Fibroblast of lung (primary cell): ENCODE measurements around the gene INPP4A. TPM values are rescaled to one million over a fixed set of nuclear protein-coding genes. Genes with fewer than 3 reads are reported as not detected.
A peak's percentile ranks its signal among the peaks of the same experiment; 100 is the strongest.

Experiments used
- DNase-seq, 2 donors: peaks; one replicate each; pipeline versions ENCODE4 v3.0.0 to v3.0.0-alpha.2; 2010; ENCODE audit warnings: low read depth in 2 of 2
- H2AFZ ChIP-seq: 2 replicates; pipeline ENCODE4 v1.5.1; 2012; ENCODE audit warnings: low read length, control low read depth, inconsistent platforms
- H3K27ac ChIP-seq: 2 replicates; pipeline ENCODE4 v1.5.1; 2011; ENCODE audit warnings: low read length, control low read depth; ENCODE audit not compliant: insufficient read depth
- H3K27me3 ChIP-seq: 2 replicates; pipeline ENCODE4 v1.5.1; 2011; ENCODE audit warnings: mild to moderate bottlenecking, low read length; ENCODE audit not compliant: control insufficient read depth, insufficient read depth
- H3K36me3 ChIP-seq: 2 replicates; pipeline ENCODE4 v1.5.1; 2011; ENCODE audit warnings: low read length; ENCODE audit not compliant: control insufficient read depth, insufficient read depth
- H3K4me1 ChIP-seq: 2 replicates; pipeline ENCODE4 v1.5.1; 2011; ENCODE audit warnings: low read length; ENCODE audit not compliant: control insufficient read depth, insufficient read depth; ENCODE audit errors: extremely low read depth
- H3K4me2 ChIP-seq: 2 replicates; pipeline ENCODE4 v1.5.1; 2011; ENCODE audit warnings: low read length, control low read depth; ENCODE audit not compliant: insufficient read depth; ENCODE audit errors: extremely low read depth
- H3K4me3 ChIP-seq, 4 experiments: fragments of 200-600 bp in 1 of 4; sonication (generic) in 1 of 4; replicated peaks in 1 of 4; 2 replicates each; pipeline ENCODE4 v1.5.1; 2011 to 2016; ENCODE audit warnings: low read length in 4 of 4, low read depth in 3 of 4, mild to moderate bottlenecking in 3 of 4, control low read depth in 2 of 4, inconsistent platforms in 1 of 4, mixed read lengths in 1 of 4; ENCODE audit not compliant: insufficient read depth in 1 of 4; ENCODE audit errors: control extremely low read depth in 1 of 4
- H3K79me2 ChIP-seq: 2 replicates; pipeline ENCODE4 v1.5.1; 2012; ENCODE audit warnings: mild to moderate bottlenecking, low read length, inconsistent platforms; ENCODE audit not compliant: control insufficient read depth, insufficient read depth
- H3K9ac ChIP-seq: 2 replicates; pipeline ENCODE4 v1.5.1; 2011; ENCODE audit warnings: mild to moderate bottlenecking, low read length, control low read depth; ENCODE audit not compliant: insufficient read depth
- H3K9me3 ChIP-seq: 2 replicates; pipeline ENCODE4 v1.5.1; 2012; ENCODE audit warnings: low read depth, low read length; ENCODE audit not compliant: control insufficient read depth, insufficient read depth
- H4K20me1 ChIP-seq: 2 replicates; pipeline ENCODE4 v1.5.1; 2011; ENCODE audit warnings: low read length; ENCODE audit not compliant: control insufficient read depth, insufficient read depth; ENCODE audit errors: extremely low read depth
- CTCF ChIP-seq, 2 donors: IDR thresholded peaks in 1 of 2; conservative IDR thresholded peaks in 1 of 2; 1 replicate in 1 of 2; 2 replicates in 1 of 2; pipeline ENCODE4 v1.5.1; 2011 to 2012; ENCODE audit warnings: low read length in 2 of 2, control low read depth in 1 of 2, inconsistent platforms in 1 of 2, low read depth in 1 of 2, mild to moderate bottlenecking in 1 of 2
- EZH2 ChIP-seq: IDR thresholded peaks from 2 replicates; pipeline ENCODE4 v1.5.1; 2012; ENCODE audit warnings: low read length, control low read depth, mild to moderate bottlenecking; ENCODE audit errors: missing control alignments
- polyA plus RNA-seq, 2 donors: library from polyadenylated mRNA; depleted of rRNA in 1 of 2; stranded (reverse) in 1 of 2; unstranded in 1 of 2; fragments of >200 nt; gene quantifications; 2 replicates each; pipeline ENCODE4 v1.2.1, GENCODE V29; 2011 to 2012; ENCODE audit warnings: missing spikeins in 1 of 2
- total RNA-seq: library from RNA; depleted of rRNA; stranded (reverse); fragments of >200 nt; gene quantifications from 2 replicates; pipeline ENCODE4 v1.2.1, GENCODE V29; 2014

The INPP4A gene
- total and polyA plus RNA-seq, 2 donors (not counting 1 experiment from before 2014, with no cell fraction given), result 10.2 to 26.1 TPM

- Histone ChIP-seq H4K20me1 (no peaks in the 10 kb centered on the region), H3K4me1 (no peaks in the 10 kb centered on the region), H3K9me3 (no peaks in the 10 kb centered on the region), H3K9ac (no peak overlapping the region), H3K4me3 (no peak overlapping the region), H2AFZ (no peak overlapping the region), H3K79me2 (no peaks in the 10 kb centered on the region), H3K36me3 (no peaks in the 10 kb centered on the region), H3K27ac (no peak overlapping the region), H3K27me3 (no peaks in the 10 kb centered on the region), H3K4me2 (no peak overlapping the region)
- no peak for TF ChIP-seq EZH2
- no peak for TF ChIP-seq CTCF (conservative IDR thresholded peaks at IDR 0.05 in 1 of 2, IDR thresholded peaks at IDR 0.05 in 1 of 2; ENCODE audit: low read depth in 1 of 2, low read length in 2 of 2)
- DNase-seq, result no peak
These were observed 92.9 kb downstream of the INPP4A start for GRCh38 chr2:98537390-98538126.

GRCh38 chr2:98538280-98539041 is 93.8 kb downstream of the INPP4A start:
- TF ChIP-seq CTCF (conservative IDR thresholded peaks at IDR 0.05 in 1 of 2, IDR thresholded peaks at IDR 0.05 in 1 of 2; ENCODE audit: low read depth in 1 of 2, low read length in 2 of 2), result no peak
- no peak for TF ChIP-seq EZH2
- H4K20me1 ChIP-seq, result no peaks in the 10 kb centered on the region
- H2AFZ ChIP-seq, result no peak overlapping the region
- no peaks in the 10 kb centered on the region for H3K4me1 ChIP-seq
- H3K27ac ChIP-seq, result no peak overlapping the region
- H3K4me2 ChIP-seq, result no peak overlapping the region
- no peaks in the 10 kb centered on the region for H3K36me3 ChIP-seq
- DNase-seq, result peak in 1 of 2 donors; percentile 80
- no peaks in the 10 kb centered on the region for H3K79me2 ChIP-seq
- no peak overlapping the region for H3K4me3 ChIP-seq
- H3K27me3 ChIP-seq, result no peaks in the 10 kb centered on the region
- no peaks in the 10 kb centered on the region for H3K9me3 ChIP-seq
- no peak overlapping the region for H3K9ac ChIP-seq

- Histone ChIP-seq H3K4me3 (no peak overlapping the region), H3K9ac (no peak overlapping the region), H3K27me3 (no peaks in the 10 kb centered on the region), H3K4me1 (no peaks in the 10 kb centered on the region), H3K27ac (no peak overlapping the region), H4K20me1 (no peaks in the 10 kb centered on the region), H3K9me3 (no peaks in the 10 kb centered on the region), H2AFZ (no peak overlapping the region), H3K4me2 (no peak overlapping the region), H3K79me2 (no peaks in the 10 kb centered on the region), H3K36me3 (no peaks in the 10 kb centered on the region)
- DNase-seq, result no peak
- no peak for TF ChIP-seq EZH2
- TF ChIP-seq CTCF (conservative IDR thresholded peaks at IDR 0.05 in 1 of 2, IDR thresholded peaks at IDR 0.05 in 1 of 2; ENCODE audit: low read depth in 1 of 2, low read length in 2 of 2), result no peak
These were observed 94.5 kb downstream of the INPP4A start for GRCh38 chr2:98539056-98539735.
